Measurements from ENCODE around the gene DGKI. TPM values are rescaled to one million over a fixed set of nuclear protein-coding genes. Genes with fewer than 3 reads are reported as not detected.

Gene DGKI
- total RNA-seq, 3 donors from 2014 or later (not counting 1 experiment from before 2014, with no cell fraction given), result 0.53 TPM; not detected in 2

DNA sequence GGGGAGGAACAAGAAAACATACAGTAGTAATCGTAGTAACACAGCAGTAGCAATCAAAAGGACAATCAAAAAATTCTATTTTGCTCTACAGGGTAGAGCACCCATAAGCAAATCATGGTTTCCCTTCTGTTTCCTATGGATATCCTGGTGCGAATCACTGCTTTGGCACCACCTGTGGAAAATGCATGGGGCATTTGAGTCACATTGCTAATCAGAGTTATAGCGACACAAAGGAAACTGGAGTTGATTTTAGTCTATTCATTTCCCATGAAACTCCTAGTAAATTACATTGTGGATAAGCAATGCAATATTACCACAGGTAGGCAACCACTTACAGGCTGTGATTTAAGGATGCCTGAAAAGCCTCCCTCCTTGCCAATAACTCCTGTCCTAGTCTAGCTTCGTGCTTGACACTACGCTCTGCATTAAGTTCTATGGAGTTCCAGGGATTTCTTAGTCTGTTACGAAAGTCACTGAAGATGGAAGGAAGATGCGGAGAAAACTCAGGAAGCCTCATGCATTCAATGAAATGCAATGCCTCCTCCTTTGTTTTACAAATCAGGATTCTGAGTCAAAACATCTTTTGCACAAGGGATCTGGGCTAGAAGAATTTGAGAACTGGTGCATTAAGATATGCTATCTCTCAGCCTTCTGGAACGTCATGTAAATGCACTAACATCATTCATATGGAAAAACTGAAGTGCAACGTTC, 188.4 kb downstream of the DGKI start:
- WGBS (ENCODE audit: insufficient coverage), result 89% methylated on average over 9 of the region's 9 CpGs
- no peaks in the 10 kb centered on the region for H3K9me3 Mint-ChIP-seq
- no peak overlapping the region for H3K4me3 Mint-ChIP-seq
- no peak for ATAC-seq
- H3K27ac Mint-ChIP-seq, result no peak overlapping the region
- H3K27ac ChIP-seq (ENCODE audit: low read length), result no peak overlapping the region
- H3K27me3 Mint-ChIP-seq (ENCODE audit: low read depth in 2 of 2), result peaks cover 0 to 5% of the 10 kb centered on the region in 2 donors
- no peaks in the 10 kb centered on the region for H3K36me3 ChIP-seq (ENCODE audit: control insufficient read depth, insufficient read depth, low read length)
- H3K36me3 Mint-ChIP-seq, result no peaks in the 10 kb centered on the region
- H3K27me3 ChIP-seq (ENCODE audit: control insufficient read depth, insufficient read depth, low read length), result no peaks in the 10 kb centered on the region
- no peak for DNase-seq
- intact Hi-C loops (cut with micrococcal nuclease), result loop anchor here (2.0 to 10.0 kb wide), 2 partner anchors 240 to 356 kb away; no protein-coding TSS in a partner anchor
- no peaks in the 10 kb centered on the region for H3K4me1 Mint-ChIP-seq
- H3K4me1 ChIP-seq (ENCODE audit: control insufficient read depth, insufficient read depth, low read length), result no peaks in the 10 kb centered on the region
- no peaks in the 10 kb centered on the region for H3K9me3 ChIP-seq (ENCODE audit: control insufficient read depth, insufficient read depth, low read length)
- TF ChIP-seq, protein P1, sequence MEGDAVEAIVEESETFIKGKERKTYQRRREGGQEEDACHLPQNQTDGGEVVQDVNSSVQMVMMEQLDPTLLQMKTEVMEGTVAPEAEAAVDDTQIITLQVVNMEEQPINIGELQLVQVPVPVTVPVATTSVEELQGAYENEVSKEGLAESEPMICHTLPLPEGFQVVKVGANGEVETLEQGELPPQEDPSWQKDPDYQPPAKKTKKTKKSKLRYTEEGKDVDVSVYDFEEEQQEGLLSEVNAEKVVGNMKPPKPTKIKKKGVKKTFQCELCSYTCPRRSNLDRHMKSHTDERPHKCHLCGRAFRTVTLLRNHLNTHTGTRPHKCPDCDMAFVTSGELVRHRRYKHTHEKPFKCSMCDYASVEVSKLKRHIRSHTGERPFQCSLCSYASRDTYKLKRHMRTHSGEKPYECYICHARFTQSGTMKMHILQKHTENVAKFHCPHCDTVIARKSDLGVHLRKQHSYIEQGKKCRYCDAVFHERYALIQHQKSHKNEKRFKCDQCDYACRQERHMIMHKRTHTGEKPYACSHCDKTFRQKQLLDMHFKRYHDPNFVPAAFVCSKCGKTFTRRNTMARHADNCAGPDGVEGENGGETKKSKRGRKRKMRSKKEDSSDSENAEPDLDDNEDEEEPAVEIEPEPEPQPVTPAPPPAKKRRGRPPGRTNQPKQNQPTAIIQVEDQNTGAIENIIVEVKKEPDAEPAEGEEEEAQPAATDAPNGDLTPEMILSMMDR (IDR thresholded peaks at IDR 0.05), result no peak
- no peak overlapping the region for H3K4me3 ChIP-seq (ENCODE audit: low read length)

DNA sequence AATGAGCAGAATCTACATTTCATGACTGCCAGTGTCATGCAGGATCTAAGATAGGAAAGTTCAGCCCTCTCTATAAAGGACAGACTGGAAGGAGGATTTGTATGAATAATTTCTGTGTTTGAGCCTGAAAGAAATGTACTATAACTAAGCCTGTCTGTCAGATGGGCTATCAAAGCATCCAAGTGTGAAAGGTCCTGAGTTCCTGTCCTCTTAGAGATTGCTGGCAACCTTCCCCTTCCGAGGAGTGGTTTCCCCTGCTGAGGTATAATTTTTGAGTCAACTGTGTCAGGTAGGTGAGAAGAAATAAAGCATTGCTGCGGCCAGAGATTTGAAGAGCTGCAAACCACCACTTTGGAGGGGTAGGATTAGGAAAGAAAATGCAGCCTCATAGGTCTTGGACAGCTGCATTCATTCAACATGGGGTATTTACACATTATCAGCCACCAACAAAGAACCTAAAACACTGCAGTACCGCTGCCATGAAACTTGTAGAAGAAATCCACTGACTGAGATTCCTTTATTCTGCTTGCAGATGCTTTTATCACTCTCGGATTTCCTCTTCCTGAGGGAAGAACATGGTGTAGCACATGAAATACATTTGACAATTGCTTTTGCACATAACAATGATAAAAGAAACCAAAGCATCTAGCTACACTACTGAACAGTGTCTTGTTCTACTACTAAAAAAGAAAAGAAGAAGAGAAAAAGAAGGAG, 189.1 kb downstream of the DGKI start:
- intact Hi-C loops (cut with micrococcal nuclease), result loop anchor here (2.0 to 10.0 kb wide), 2 partner anchors 241 to 357 kb away; no protein-coding TSS in a partner anchor
- H3K4me3 ChIP-seq (ENCODE audit: low read length), result no peak overlapping the region
- H3K4me1 Mint-ChIP-seq, result no peaks in the 10 kb centered on the region
- H3K36me3 Mint-ChIP-seq, result no peaks in the 10 kb centered on the region
- no peaks in the 10 kb centered on the region for H3K9me3 ChIP-seq (ENCODE audit: control insufficient read depth, insufficient read depth, low read length)
- H3K27me3 Mint-ChIP-seq (ENCODE audit: low read depth in 2 of 2), result no peaks in the 10 kb centered on the region
- H3K4me1 ChIP-seq (ENCODE audit: control insufficient read depth, insufficient read depth, low read length), result no peaks in the 10 kb centered on the region
- DNase-seq, result no peak
- H3K27me3 ChIP-seq (ENCODE audit: control insufficient read depth, insufficient read depth, low read length), result no peaks in the 10 kb centered on the region
- 78% methylated on average over 4 of the region's 4 CpGs for WGBS (ENCODE audit: insufficient coverage)
- H3K4me3 Mint-ChIP-seq, result no peak overlapping the region
- H3K36me3 ChIP-seq (ENCODE audit: control insufficient read depth, insufficient read depth, low read length), result no peaks in the 10 kb centered on the region
- H3K27ac ChIP-seq (ENCODE audit: low read length), result no peak overlapping the region
- ATAC-seq, result no peak
- no peak overlapping the region for H3K27ac Mint-ChIP-seq
- no peaks in the 10 kb centered on the region for H3K9me3 Mint-ChIP-seq
- TF ChIP-seq, protein P1 (IDR thresholded peaks at IDR 0.05), result no peak

GRCh38 chr7:137656850-137657232, 189.9 kb downstream of the DGKI start:
- H3K27me3 Mint-ChIP-seq (ENCODE audit: low read depth in 2 of 2), result no peaks in the 10 kb centered on the region
- no peaks in the 10 kb centered on the region for H3K36me3 ChIP-seq (ENCODE audit: control insufficient read depth, insufficient read depth, low read length)
- H3K27me3 ChIP-seq (ENCODE audit: control insufficient read depth, insufficient read depth, low read length), result no peaks in the 10 kb centered on the region
- DNase-seq (no peak), ATAC-seq (no peak)
- TF ChIP-seq, protein P1 (IDR thresholded peaks at IDR 0.05), result no peak
- no peak overlapping the region for H3K4me3 ChIP-seq (ENCODE audit: low read length)
- no peaks in the 10 kb centered on the region for H3K4me1 ChIP-seq (ENCODE audit: control insufficient read depth, insufficient read depth, low read length)
- no peaks in the 10 kb centered on the region for H3K9me3 Mint-ChIP-seq
- H3K4me1 Mint-ChIP-seq, result no peaks in the 10 kb centered on the region
- H3K4me3 Mint-ChIP-seq, result no peak overlapping the region
- no peaks in the 10 kb centered on the region for H3K9me3 ChIP-seq (ENCODE audit: control insufficient read depth, insufficient read depth, low read length)
- no peaks in the 10 kb centered on the region for H3K36me3 Mint-ChIP-seq
- no peak overlapping the region for H3K27ac ChIP-seq (ENCODE audit: low read length)
- intact Hi-C loops (cut with micrococcal nuclease), result loop anchor here (10.0 kb wide), 1 partner anchor 358 kb away; no protein-coding TSS in a partner anchor
- no peak overlapping the region for H3K27ac Mint-ChIP-seq
- 97% methylated on average over 3 of the region's 3 CpGs for WGBS (ENCODE audit: insufficient coverage)

Data from natural killer cell (primary cell).